ENCODE results near the gene RASGRF1. TPM values are rescaled to one million over a fixed set of nuclear protein-coding genes. Genes with fewer than 3 reads are reported as not detected.

The RASGRF1 gene
- total RNA-seq, 1 donor from 2014 or later = 11.4 TPM

GRCh38 chr15:79053894-79054293 is 36.7 kb downstream of the RASGRF1 start:
- H3K9me3 Mint-ChIP-seq = no peaks in the 10 kb centered on the region
- intact Hi-C loops (cut with micrococcal nuclease) = no loop called here
- ChIA-PET POLR2A (no interaction called here), CTCF (no interaction called here)
- no peaks in the 10 kb centered on the region for H3K36me3 Mint-ChIP-seq (ENCODE audit: low read depth)
- no peak overlapping the region for H3K4me3 Mint-ChIP-seq
- peaks cover 11% of the 10 kb centered on the region for H3K27me3 Mint-ChIP-seq
- TF ChIP-seq, protein P1, sequence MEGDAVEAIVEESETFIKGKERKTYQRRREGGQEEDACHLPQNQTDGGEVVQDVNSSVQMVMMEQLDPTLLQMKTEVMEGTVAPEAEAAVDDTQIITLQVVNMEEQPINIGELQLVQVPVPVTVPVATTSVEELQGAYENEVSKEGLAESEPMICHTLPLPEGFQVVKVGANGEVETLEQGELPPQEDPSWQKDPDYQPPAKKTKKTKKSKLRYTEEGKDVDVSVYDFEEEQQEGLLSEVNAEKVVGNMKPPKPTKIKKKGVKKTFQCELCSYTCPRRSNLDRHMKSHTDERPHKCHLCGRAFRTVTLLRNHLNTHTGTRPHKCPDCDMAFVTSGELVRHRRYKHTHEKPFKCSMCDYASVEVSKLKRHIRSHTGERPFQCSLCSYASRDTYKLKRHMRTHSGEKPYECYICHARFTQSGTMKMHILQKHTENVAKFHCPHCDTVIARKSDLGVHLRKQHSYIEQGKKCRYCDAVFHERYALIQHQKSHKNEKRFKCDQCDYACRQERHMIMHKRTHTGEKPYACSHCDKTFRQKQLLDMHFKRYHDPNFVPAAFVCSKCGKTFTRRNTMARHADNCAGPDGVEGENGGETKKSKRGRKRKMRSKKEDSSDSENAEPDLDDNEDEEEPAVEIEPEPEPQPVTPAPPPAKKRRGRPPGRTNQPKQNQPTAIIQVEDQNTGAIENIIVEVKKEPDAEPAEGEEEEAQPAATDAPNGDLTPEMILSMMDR (IDR thresholded peaks at IDR 0.05) = no peak
- no peaks in the 10 kb centered on the region for H3K4me1 Mint-ChIP-seq
- no peak overlapping the region for H3K27ac Mint-ChIP-seq
- no peak for ATAC-seq (ENCODE audit: low read depth)
- DNase-seq = no peak

DNA sequence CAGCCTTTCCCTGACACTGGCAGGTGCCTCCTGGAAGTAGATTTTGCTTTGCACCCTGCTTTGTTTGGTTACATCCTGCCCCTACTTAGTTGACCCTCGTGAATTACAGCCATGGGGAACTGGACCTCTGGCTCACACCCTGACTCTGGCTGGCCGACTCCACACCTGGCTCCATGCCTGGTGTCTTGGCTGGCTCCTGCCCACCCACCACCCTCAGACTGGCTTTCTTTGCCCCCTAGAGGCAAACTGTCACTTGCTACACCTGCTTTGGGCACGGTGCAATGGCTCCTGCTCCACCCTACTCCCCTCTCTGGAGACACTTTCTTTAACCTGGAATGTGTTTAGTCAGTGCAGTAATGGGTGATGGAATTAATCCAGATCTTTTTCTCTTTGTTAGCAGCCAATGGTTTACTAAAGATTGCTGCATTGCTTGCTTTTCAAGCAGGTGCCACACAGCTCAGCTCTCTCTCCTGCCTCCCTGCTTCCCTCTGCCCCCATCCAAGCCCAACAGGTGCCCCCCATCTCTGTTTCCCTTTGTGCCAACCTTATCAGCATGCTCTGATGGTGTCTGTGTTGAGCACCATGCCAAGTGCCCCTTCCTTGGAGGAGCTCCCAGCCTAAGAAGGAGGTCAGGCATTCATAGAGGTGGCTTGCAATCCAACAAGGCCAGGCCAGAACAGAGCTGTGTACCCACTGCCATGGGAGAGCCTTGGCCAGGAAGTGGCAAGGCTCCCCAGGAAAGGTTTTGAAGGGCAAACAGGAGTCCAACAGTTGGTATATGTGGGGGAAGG is 38.4 kb downstream of the RASGRF1 start:
- ATAC-seq (ENCODE audit: low read depth) (no peak), DNase-seq (no peak)
- no peaks in the 10 kb centered on the region for H3K36me3 Mint-ChIP-seq (ENCODE audit: low read depth)
- POLR2A ChIA-PET = no interaction called here
- no peak overlapping the region for H3K27ac Mint-ChIP-seq
- TF ChIP-seq, protein P1 (IDR thresholded peaks at IDR 0.05) = no peak
- H3K27me3 Mint-ChIP-seq = peaks cover 11% of the 10 kb centered on the region
- no peak overlapping the region for H3K4me3 Mint-ChIP-seq
- CTCF ChIA-PET = no interaction called here
- H3K4me1 Mint-ChIP-seq = no peaks in the 10 kb centered on the region
- H3K9me3 Mint-ChIP-seq = no peaks in the 10 kb centered on the region
- intact Hi-C loops (cut with micrococcal nuclease) = no loop called here

- Mint-ChIP-seq H3K4me1 (no peaks in the 10 kb centered on the region), H3K27ac (no peak overlapping the region), H3K36me3 (ENCODE audit: low read depth) (no peaks in the 10 kb centered on the region), H3K9me3 (no peaks in the 10 kb centered on the region), H3K4me3 (no peak overlapping the region), H3K27me3 (peaks cover 9% of the 10 kb centered on the region)
- TF ChIP-seq, protein P1 (IDR thresholded peaks at IDR 0.05) = no peak
- POLR2A ChIA-PET = no interaction called here
- DNase-seq (no peak), ATAC-seq (ENCODE audit: low read depth) (no peak)
- intact Hi-C loops (cut with micrococcal nuclease) = no loop called here
- CTCF ChIA-PET = no interaction called here
Measured at GRCh38 chr15:79051029-79051428, 39.6 kb downstream of the RASGRF1 start.

- ChIA-PET POLR2A (no interaction called here), CTCF (no interaction called here)
- no peaks in the 10 kb centered on the region for H3K9me3 Mint-ChIP-seq
- no peaks in the 10 kb centered on the region for H3K36me3 Mint-ChIP-seq (ENCODE audit: low read depth)
- TF ChIP-seq, protein P1 (IDR thresholded peaks at IDR 0.05) = no peak
- DNase-seq = no peak
- ATAC-seq (ENCODE audit: low read depth) = no peak
- intact Hi-C loops (cut with micrococcal nuclease) = no loop called here
- no peaks in the 10 kb centered on the region for H3K4me1 Mint-ChIP-seq
- peaks cover 8% of the 10 kb centered on the region for H3K27me3 Mint-ChIP-seq
- H3K4me3 Mint-ChIP-seq = no peak overlapping the region
- H3K27ac Mint-ChIP-seq = no peak overlapping the region
Measured at GRCh38 chr15:79050341-79050740, 40.2 kb downstream of the RASGRF1 start.

DNA sequence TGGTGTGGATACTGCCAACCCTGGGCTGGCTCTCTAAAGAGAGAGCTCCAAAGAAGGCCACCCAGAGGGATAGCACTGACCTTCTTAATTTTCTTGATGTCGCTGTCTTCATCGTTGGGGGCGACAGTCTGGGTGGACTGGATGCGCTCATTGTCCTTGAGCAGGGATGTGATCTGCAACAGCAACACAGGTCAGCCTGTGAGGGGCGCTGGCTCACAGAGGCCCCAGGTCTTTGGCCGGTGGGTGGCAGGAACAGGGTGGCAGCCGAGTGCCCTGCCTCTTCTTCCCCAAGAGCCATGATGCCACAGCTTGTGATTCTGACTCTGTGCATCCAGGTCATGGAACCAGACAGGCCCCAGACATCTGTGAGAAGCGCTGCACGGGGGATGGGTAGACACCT is 41.2 kb downstream of the RASGRF1 start:
- TF ChIP-seq, protein P1 (IDR thresholded peaks at IDR 0.05) = no peak
- Mint-ChIP-seq H3K36me3 (ENCODE audit: low read depth) (no peaks in the 10 kb centered on the region), H3K27ac (no peak overlapping the region), H3K4me3 (no peak overlapping the region), H3K4me1 (no peaks in the 10 kb centered on the region), H3K9me3 (no peaks in the 10 kb centered on the region), H3K27me3 (peaks cover 8% of the 10 kb centered on the region)
- intact Hi-C loops (cut with micrococcal nuclease) = no loop called here
- DNase-seq (no peak), ATAC-seq (ENCODE audit: low read depth) (no peak)
- ChIA-PET POLR2A (no interaction called here), CTCF (interaction anchor here (2.3 kb wide), 1 partner anchor 135 kb away, joined by 9 read pairs; no protein-coding TSS in a partner anchor)

All from activated B cell treated with CpG ODN at 0.5 μM for 24 hours (primary cell).